GM19043 (cell line): ENCODE results near the gene TRIM33.
"Not testable (repeated sequence)": the region's sequence is repeated elsewhere in the genome, so short reads cannot be mapped to it uniquely, and the experiment has no call there.

Experiments
- ATAC-seq: cut with Tn5 transposase; IDR thresholded peaks from one replicate; pipeline ENCODE4 v1.9.1; 2021; ENCODE audit warnings: low read depth; ENCODE audit not compliant: unreplicated experiment

Gene TRIM33

GRCh38 chr1:114468710-114469468, 42.1 kb downstream of the TRIM33 start:
- ATAC-seq = no peak

- no peak for ATAC-seq
Measured at GRCh38 chr1:114468047-114468446, 43.0 kb downstream of the TRIM33 start.

- peak; percentile 69 for ATAC-seq
Measured at GRCh38 chr1:114467491-114467890, 43.5 kb downstream of the TRIM33 start.

GRCh38 chr1:114466334-114467014, 44.5 kb downstream of the TRIM33 start:
- no peak for ATAC-seq

- no peak for ATAC-seq
Measured at GRCh38 chr1:114462963-114463362, 48.0 kb downstream of the TRIM33 start.

- ATAC-seq = no peak
Measured at GRCh38 chr1:114462341-114462740, 48.7 kb downstream of the TRIM33 start.

- ATAC-seq = no peak
Measured at GRCh38 chr1:114458237-114458777, 52.7 kb downstream of the TRIM33 start.

- ATAC-seq = no peak
Measured at GRCh38 chr1:114457675-114458236, 53.2 kb downstream of the TRIM33 start.

- no peak for ATAC-seq
Measured at GRCh38 chr1:114456586-114456985, 54.4 kb downstream of the TRIM33 start.

GRCh38 chr1:114455102-114455785, 55.8 kb downstream of the TRIM33 start:
- ATAC-seq = no peak

- ATAC-seq = no peak
Measured at GRCh38 chr1:114454539-114454938, 56.5 kb downstream of the TRIM33 start.

GRCh38 chr1:114453361-114453784, 57.6 kb downstream of the TRIM33 start:
- no peak for ATAC-seq

GRCh38 chr1:114448370-114449036, 62.5 kb downstream of the TRIM33 start:
- ATAC-seq = no peak

GRCh38 chr1:114446198-114446597, 64.8 kb downstream of the TRIM33 start:
- ATAC-seq = no peak

GRCh38 chr1:114443226-114443625, 67.8 kb downstream of the TRIM33 start:
- not testable (repeated sequence) for ATAC-seq

- ATAC-seq = no peak
Measured at GRCh38 chr1:114441332-114441731, 69.7 kb downstream of the TRIM33 start.

GRCh38 chr1:114439369-114439768, 71.6 kb downstream of the TRIM33 start:
- ATAC-seq = no peak

- ATAC-seq = no peak
Measured at GRCh38 chr1:114437812-114438211, 73.2 kb downstream of the TRIM33 start.

GRCh38 chr1:114436799-114437198, 74.2 kb downstream of the TRIM33 start:
- ATAC-seq = no peak

GRCh38 chr1:114435088-114435715, 75.8 kb downstream of the TRIM33 start:
- ATAC-seq = no peak
